Astrocyte (in vitro differentiated cells and primary cell): ENCODE data around the gene CERK. TPM values are rescaled to one million over a fixed set of nuclear protein-coding genes. Genes with fewer than 3 reads are reported as not detected.

Experiments used
- DNase-seq: peaks from one replicate; pipeline ENCODE4 v3.0.0-alpha.2; 2010; ENCODE audit warnings: low read depth
- FAIRE-seq: peaks from 2 replicates; lab custom pipeline; 2011; peaks lifted over from hg19 to GRCh38; lab: Jason Lieb, UNC
- H2AFZ ChIP-seq: 2 replicates; pipeline ENCODE4 v1.6.0; 2012; ENCODE audit warnings: low read depth, low read length, inconsistent platforms
- H3K27ac ChIP-seq: 2 replicates; pipeline ENCODE4 v1.5.1; 2011; ENCODE audit warnings: low read depth, low read length, inconsistent platforms
- H3K27me3 ChIP-seq: 2 replicates; pipeline ENCODE4 v1.6.0; 2011; ENCODE audit warnings: low read length, inconsistent platforms; ENCODE audit not compliant: insufficient read depth
- H3K36me3 ChIP-seq: 2 replicates; pipeline ENCODE4 v1.5.1; 2011; ENCODE audit warnings: low read length, inconsistent platforms; ENCODE audit not compliant: insufficient read depth
- H3K4me1 ChIP-seq: 2 replicates; pipeline ENCODE4 v1.5.1; 2011; ENCODE audit warnings: low read length, inconsistent platforms; ENCODE audit not compliant: insufficient read depth
- H3K4me2 ChIP-seq: 2 replicates; pipeline ENCODE4 v1.6.0; 2012; ENCODE audit warnings: low read length, inconsistent platforms
- H3K4me3 ChIP-seq: 2 replicates; pipeline ENCODE4 v1.5.1; 2011; ENCODE audit warnings: low read depth, mild to moderate bottlenecking, low read length, inconsistent platforms; ENCODE audit not compliant: insufficient read depth
- H3K79me2 ChIP-seq: 2 replicates; pipeline ENCODE4 v1.6.0; 2012; ENCODE audit warnings: mild to moderate bottlenecking, low read length, inconsistent platforms; ENCODE audit not compliant: insufficient read depth
- H3K9ac ChIP-seq: 2 replicates; pipeline ENCODE4 v1.6.0; 2012; ENCODE audit warnings: mild to moderate bottlenecking, low read length, inconsistent platforms
- H3K9me3 ChIP-seq: 2 replicates; pipeline ENCODE4 v1.5.1; 2012; ENCODE audit warnings: low read depth, mild to moderate bottlenecking, low read length, inconsistent platforms; ENCODE audit not compliant: insufficient read depth
- H4K20me1 ChIP-seq: 2 replicates; pipeline ENCODE4 v1.6.0; 2012; ENCODE audit warnings: low read length, inconsistent platforms; ENCODE audit not compliant: insufficient read depth
- H3K27ac Mint-ChIP-seq: one replicate; pipeline ENCODE4 v1.8.0; 2021; ENCODE audit warnings: mild to moderate bottlenecking, mixed read lengths; ENCODE audit not compliant: unreplicated experiment
- H3K27me3 Mint-ChIP-seq: one replicate; pipeline ENCODE4 v1.8.0; 2021; ENCODE audit warnings: low read depth, mixed read lengths; ENCODE audit not compliant: unreplicated experiment
- H3K36me3 Mint-ChIP-seq: one replicate; pipeline ENCODE4 v1.8.0; 2021; ENCODE audit warnings: low read depth, mixed read lengths; ENCODE audit not compliant: unreplicated experiment
- H3K4me1 Mint-ChIP-seq: one replicate; pipeline ENCODE4 v1.8.0; 2021; ENCODE audit warnings: low read depth, mixed read lengths; ENCODE audit not compliant: unreplicated experiment
- H3K4me3 Mint-ChIP-seq: one replicate; pipeline ENCODE4 v1.8.0; 2021; ENCODE audit warnings: mild to moderate bottlenecking, moderate library complexity, mixed read lengths; ENCODE audit not compliant: unreplicated experiment
- H3K9me3 Mint-ChIP-seq: one replicate; pipeline ENCODE4 v1.8.0; 2021; ENCODE audit warnings: mild to moderate bottlenecking, mixed read lengths; ENCODE audit not compliant: unreplicated experiment
- CTCF ChIP-seq: IDR thresholded peaks from 2 replicates; pipeline ENCODE4 v1.5.1; 2011; ENCODE audit warnings: low read depth, mild to moderate bottlenecking, inconsistent platforms, low read length, moderate library complexity; ENCODE audit not compliant: insufficient read depth
- EZH2 ChIP-seq: IDR thresholded peaks from 2 replicates; pipeline ENCODE4 v1.6.1; 2012; ENCODE audit warnings: mild to moderate bottlenecking, low read length, inconsistent platforms; ENCODE audit not compliant: insufficient read depth
- total RNA-seq: library from RNA; stranded (reverse); gene quantifications from 2 replicates; pipeline ENCODE4 v1.2.1, GENCODE V29; 2021

CERK gene
- total RNA-seq, 1 donor from 2014 or later = 23.2 TPM

- H3K9me3 Mint-ChIP-seq = peaks cover 2% of the 10 kb centered on the region
- H3K4me1 ChIP-seq = no peaks in the 10 kb centered on the region
- H2AFZ ChIP-seq = no peak overlapping the region
- peaks cover 8% of the 10 kb centered on the region for H3K36me3 Mint-ChIP-seq
- peaks cover 21% of the 10 kb centered on the region for H3K4me1 Mint-ChIP-seq
- H3K27me3 Mint-ChIP-seq = no peaks in the 10 kb centered on the region
- no peaks in the 10 kb centered on the region for H3K9me3 ChIP-seq
- H3K9ac ChIP-seq = no peak overlapping the region
- TF ChIP-seq EZH2 (no peak), CTCF (no peak)
- H3K27ac ChIP-seq = no peak overlapping the region
- peaks cover 2% of the 10 kb centered on the region for H3K36me3 ChIP-seq
- DNase-seq (no peak), FAIRE-seq (no peak)
- H3K79me2 ChIP-seq = peaks cover 93% of the 10 kb centered on the region
- H3K4me3 ChIP-seq = no peak overlapping the region
- H3K4me2 ChIP-seq = no peak overlapping the region
- no peak overlapping the region for H3K4me3 Mint-ChIP-seq
- no peak overlapping the region for H3K27ac Mint-ChIP-seq
- H3K27me3 ChIP-seq = no peaks in the 10 kb centered on the region
- peaks cover 70% of the 10 kb centered on the region for H4K20me1 ChIP-seq
Observed at GRCh38 chr22:46781291-46781690, 43.2 kb upstream of the CERK start.

GRCh38 chr22:46780453-46780852 lies 42.4 kb upstream of the CERK start:
- FAIRE-seq = no peak
- no peak overlapping the region for H3K9ac ChIP-seq
- no peaks in the 10 kb centered on the region for H3K27me3 ChIP-seq
- no peak overlapping the region for H3K4me2 ChIP-seq
- H3K4me3 Mint-ChIP-seq = no peak overlapping the region
- no peak overlapping the region for H3K27ac Mint-ChIP-seq
- H3K4me3 ChIP-seq = no peak overlapping the region
- H3K36me3 Mint-ChIP-seq = peaks cover 7% of the 10 kb centered on the region
- DNase-seq = no peak
- no peak for TF ChIP-seq CTCF
- TF ChIP-seq EZH2 = no peak
- no peak overlapping the region for H2AFZ ChIP-seq
- H3K27ac ChIP-seq = no peak overlapping the region
- H3K79me2 ChIP-seq = peaks cover 93% of the 10 kb centered on the region
- H3K4me1 ChIP-seq = no peaks in the 10 kb centered on the region
- H4K20me1 ChIP-seq = peaks cover 78% of the 10 kb centered on the region
- H3K9me3 Mint-ChIP-seq = no peaks in the 10 kb centered on the region
- H3K36me3 ChIP-seq = peaks cover 2% of the 10 kb centered on the region
- no peaks in the 10 kb centered on the region for H3K27me3 Mint-ChIP-seq
- H3K4me1 Mint-ChIP-seq = peaks cover 28% of the 10 kb centered on the region
- no peaks in the 10 kb centered on the region for H3K9me3 ChIP-seq

- peaks cover 7% of the 10 kb centered on the region for H3K36me3 Mint-ChIP-seq
- peaks cover 31% of the 10 kb centered on the region for H3K4me1 Mint-ChIP-seq
- H3K9ac ChIP-seq = no peak overlapping the region
- no peak overlapping the region for H3K4me3 ChIP-seq
- TF ChIP-seq EZH2 = no peak
- TF ChIP-seq CTCF = no peak
- H2AFZ ChIP-seq = no peak overlapping the region
- no peak overlapping the region for H3K27ac Mint-ChIP-seq
- no peak overlapping the region for H3K27ac ChIP-seq
- peaks cover 79% of the 10 kb centered on the region for H4K20me1 ChIP-seq
- no peak overlapping the region for H3K4me3 Mint-ChIP-seq
- H3K9me3 ChIP-seq = no peaks in the 10 kb centered on the region
- peaks cover 93% of the 10 kb centered on the region for H3K79me2 ChIP-seq
- no peak for FAIRE-seq
- H3K27me3 ChIP-seq = no peaks in the 10 kb centered on the region
- no peaks in the 10 kb centered on the region for H3K9me3 Mint-ChIP-seq
- H3K4me1 ChIP-seq = peaks cover 4% of the 10 kb centered on the region
- H3K36me3 ChIP-seq = peaks cover 2% of the 10 kb centered on the region
- DNase-seq = no peak
- H3K4me2 ChIP-seq = no peak overlapping the region
- H3K27me3 Mint-ChIP-seq = no peaks in the 10 kb centered on the region
Observed at GRCh38 chr22:46779651-46780050, 41.6 kb upstream of the CERK start.
